ENCODE data around the gene SLC2A2. TPM values are rescaled to one million over a fixed set of nuclear protein-coding genes. Genes with fewer than 3 reads are reported as not detected.

The SLC2A2 gene
- total RNA-seq: not detected
- not detected for polyA plus RNA-seq

DNA sequence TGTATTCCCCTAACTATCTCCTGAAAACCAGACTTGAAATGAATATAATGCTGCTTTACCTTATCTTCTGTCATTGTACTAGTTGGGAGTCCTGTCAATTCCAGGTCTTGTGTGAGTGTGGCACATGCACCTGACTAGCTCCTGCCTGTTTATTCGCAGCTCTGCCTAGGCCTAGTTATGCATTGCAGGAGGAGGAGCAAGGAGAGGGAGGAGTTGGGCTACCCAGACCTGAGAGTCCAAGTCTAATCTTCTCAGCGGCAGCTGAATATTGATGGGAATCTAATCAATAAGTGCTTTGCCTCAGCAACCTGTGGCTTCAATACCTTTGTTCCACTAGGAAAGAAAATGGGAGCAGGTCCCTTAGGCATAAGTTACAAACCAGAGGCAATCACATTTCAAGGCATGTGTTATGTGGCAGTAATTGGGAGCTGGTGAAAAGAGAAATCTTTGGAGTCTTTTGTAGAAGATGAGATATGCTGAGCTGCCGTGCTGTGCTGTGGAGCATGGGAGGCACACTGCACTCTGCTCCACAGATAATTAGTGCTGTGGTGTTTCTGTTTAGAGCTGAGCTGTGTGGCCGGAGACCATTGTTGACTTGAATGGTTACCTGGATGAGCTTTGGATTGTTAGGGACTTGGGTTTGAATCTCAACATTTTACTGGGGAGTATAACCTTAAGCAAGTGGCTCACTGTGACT, at the start of gene SLC2A2:
SLC2A2 (minus strand) TSS at position 124 of the 697 bp plus-strand sequence; CDS start at position 74, 50 bp downstream.
- H3K4me3 ChIP-seq (ENCODE audit: low read length in 2 of 2): no peak within 1 kb of the TSS
- peaks cover 0 to 6% (median 0%) of the 10 kb centered on the region in 4 donors for H3K4me1 Mint-ChIP-seq
- ChIA-PET POLR2A (ENCODE audit: partially characterized antibody) (no interaction called here), CTCF (ENCODE audit: partially characterized antibody) (no interaction called here)
- H3K27ac Mint-ChIP-seq: no peak within 1 kb of the TSS
- no peak for DNase-seq
- no peaks in the 10 kb centered on the region for H3K9me3 Mint-ChIP-seq
- peaks cover 4% of the 10 kb centered on the region for H3K27me3 ChIP-seq (ENCODE audit: insufficient read depth, low read length)
- no peak within 1 kb of the TSS for H3K27ac ChIP-seq (ENCODE audit: low read depth, low read length)
- H3K27me3 Mint-ChIP-seq: peaks cover 5 to 17% of the 10 kb centered on the region in 2 donors
- H3K4me3 Mint-ChIP-seq: peak within 1 kb of the TSS in 1 of 8 donors; percentile 40
- no peaks in the 10 kb centered on the region for H3K9me3 ChIP-seq (ENCODE audit: control insufficient read depth in 1 of 2, low read length in 2 of 2)
- no peaks in the 10 kb centered on the region for H3K36me3 Mint-ChIP-seq
- intact Hi-C loops (cut with micrococcal nuclease): no loop called here
- H3K4me1 ChIP-seq (ENCODE audit: insufficient read depth, low read length): peaks cover 5% of the 10 kb centered on the region
- no peaks in the 10 kb centered on the region for H3K36me3 ChIP-seq (ENCODE audit: insufficient read depth, low read length)

DNA sequence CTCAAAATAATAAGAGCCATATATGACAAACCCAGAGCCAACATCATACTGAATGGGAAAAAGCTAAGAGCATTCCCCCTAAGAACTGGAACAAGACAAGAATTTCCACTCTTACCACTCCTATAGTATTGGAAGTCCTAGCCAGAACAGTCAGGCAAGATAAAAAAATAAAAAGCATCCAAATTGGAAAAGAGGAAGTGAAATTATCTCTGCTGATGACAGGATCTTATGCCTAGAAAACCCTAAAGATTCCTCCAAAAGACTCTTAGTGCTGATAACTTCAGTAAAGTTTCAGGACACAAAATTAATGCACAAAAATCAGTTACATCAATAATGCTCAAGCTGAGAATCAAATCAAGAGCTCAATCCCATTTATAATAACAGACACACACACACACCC, 45.9 kb upstream of the SLC2A2 start:
- no peaks in the 10 kb centered on the region for H3K9me3 Mint-ChIP-seq
- peaks cover 0 to 3% (median 0%) of the 10 kb centered on the region in 4 donors for H3K4me1 Mint-ChIP-seq
- H3K27ac Mint-ChIP-seq: peak overlapping the region in 3 of 7 donors; percentile 7 to 58 (median 42)
- H3K36me3 ChIP-seq (ENCODE audit: insufficient read depth, low read length): peaks cover 40% of the 10 kb centered on the region
- no peak overlapping the region for H3K4me3 Mint-ChIP-seq
- no peaks in the 10 kb centered on the region for H3K9me3 ChIP-seq (ENCODE audit: control insufficient read depth in 1 of 2, low read length in 2 of 2)
- H3K4me3 ChIP-seq (ENCODE audit: low read length in 2 of 2): no peak overlapping the region
- H3K36me3 Mint-ChIP-seq: peaks cover 79 to 82% of the 10 kb centered on the region in 2 donors
- no peaks in the 10 kb centered on the region for H3K4me1 ChIP-seq (ENCODE audit: insufficient read depth, low read length)
- no peak for DNase-seq
- H3K27me3 ChIP-seq (ENCODE audit: insufficient read depth, low read length): no peaks in the 10 kb centered on the region
- intact Hi-C loops (cut with micrococcal nuclease): no loop called here
- no peaks in the 10 kb centered on the region for H3K27me3 Mint-ChIP-seq
- POLR2A ChIA-PET (ENCODE audit: partially characterized antibody): interaction anchor here (0.5 kb wide), 1 partner anchor 1021 kb away, joined by 3 read pairs; no protein-coding TSS in a partner anchor
- CTCF ChIA-PET (ENCODE audit: partially characterized antibody): no interaction called here
- H3K27ac ChIP-seq (ENCODE audit: low read depth, low read length): no peak overlapping the region

DNA sequence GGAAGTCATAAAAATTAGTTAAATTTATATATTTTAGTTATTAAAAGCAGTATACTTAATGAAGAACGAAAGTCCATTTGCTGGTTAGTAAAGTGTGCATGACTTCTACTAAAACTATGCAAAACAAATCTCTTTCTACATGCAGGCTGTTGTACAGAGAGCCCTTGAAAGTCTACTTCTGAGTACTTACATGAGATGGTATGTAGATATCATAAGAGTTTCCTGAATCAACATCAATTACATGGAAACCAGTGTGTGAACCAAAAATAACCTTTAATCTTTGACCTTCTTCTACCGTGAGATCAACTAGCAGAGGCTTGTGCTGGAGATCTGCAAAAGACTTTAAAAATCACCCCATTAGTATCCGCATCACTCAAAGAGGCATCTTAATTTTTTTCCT, 42.1 kb upstream of the SLC2A2 start:
- Mint-ChIP-seq H3K27ac (peak overlapping the region in 1 of 7 donors; percentile 11), H3K27me3 (no peaks in the 10 kb centered on the region), H3K9me3 (no peaks in the 10 kb centered on the region), H3K4me1 (no peaks in the 10 kb centered on the region), H3K4me3 (no peak overlapping the region), H3K36me3 (peaks cover 81 to 88% of the 10 kb centered on the region in 2 donors)
- intact Hi-C loops (cut with micrococcal nuclease): no loop called here
- DNase-seq: no peak
- no peak overlapping the region for H3K4me3 ChIP-seq (ENCODE audit: low read length in 2 of 2)
- ChIA-PET POLR2A (ENCODE audit: partially characterized antibody) (no interaction called here), CTCF (ENCODE audit: partially characterized antibody) (no interaction called here)
- no peaks in the 10 kb centered on the region for H3K9me3 ChIP-seq (ENCODE audit: control insufficient read depth in 1 of 2, low read length in 2 of 2)
- H3K27ac ChIP-seq (ENCODE audit: low read depth, low read length): no peak overlapping the region
- no peaks in the 10 kb centered on the region for H3K27me3 ChIP-seq (ENCODE audit: insufficient read depth, low read length)
- no peaks in the 10 kb centered on the region for H3K4me1 ChIP-seq (ENCODE audit: insufficient read depth, low read length)
- peaks cover 44% of the 10 kb centered on the region for H3K36me3 ChIP-seq (ENCODE audit: insufficient read depth, low read length)

DNA sequence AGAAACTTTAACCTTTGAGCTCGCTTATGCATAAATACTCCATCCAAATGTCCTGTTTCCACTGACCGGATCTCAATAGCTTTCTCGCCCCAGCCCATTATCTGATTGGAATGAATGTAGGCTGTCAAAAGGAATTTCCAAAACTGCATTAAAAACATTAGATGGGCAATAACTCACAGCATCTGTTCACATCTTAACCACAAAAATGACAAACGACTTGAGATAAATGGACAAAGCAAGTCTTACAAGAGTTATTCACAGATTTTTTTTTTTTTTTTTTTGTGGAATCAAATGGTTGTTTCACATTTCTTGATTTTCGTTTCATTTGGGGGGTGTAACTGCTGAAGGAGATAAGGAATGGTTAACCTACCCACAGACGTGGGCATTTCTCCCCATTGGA, 39.7 kb upstream of the SLC2A2 start:
- no peaks in the 10 kb centered on the region for H3K9me3 Mint-ChIP-seq
- intact Hi-C loops (cut with micrococcal nuclease): no loop called here
- no peak overlapping the region for H3K27ac Mint-ChIP-seq
- ChIA-PET CTCF (ENCODE audit: partially characterized antibody) (no interaction called here), POLR2A (ENCODE audit: partially characterized antibody) (no interaction called here)
- H3K4me1 Mint-ChIP-seq: no peaks in the 10 kb centered on the region
- DNase-seq: no peak
- H3K9me3 ChIP-seq (ENCODE audit: control insufficient read depth in 1 of 2, low read length in 2 of 2): no peaks in the 10 kb centered on the region
- no peaks in the 10 kb centered on the region for H3K27me3 ChIP-seq (ENCODE audit: insufficient read depth, low read length)
- no peaks in the 10 kb centered on the region for H3K4me1 ChIP-seq (ENCODE audit: insufficient read depth, low read length)
- no peak overlapping the region for H3K27ac ChIP-seq (ENCODE audit: low read depth, low read length)
- H3K4me3 Mint-ChIP-seq: no peak overlapping the region
- H3K36me3 Mint-ChIP-seq: peaks cover 74 to 86% of the 10 kb centered on the region in 2 donors
- no peak overlapping the region for H3K4me3 ChIP-seq (ENCODE audit: low read length in 2 of 2)
- peaks cover 41% of the 10 kb centered on the region for H3K36me3 ChIP-seq (ENCODE audit: insufficient read depth, low read length)
- no peaks in the 10 kb centered on the region for H3K27me3 Mint-ChIP-seq

DNA sequence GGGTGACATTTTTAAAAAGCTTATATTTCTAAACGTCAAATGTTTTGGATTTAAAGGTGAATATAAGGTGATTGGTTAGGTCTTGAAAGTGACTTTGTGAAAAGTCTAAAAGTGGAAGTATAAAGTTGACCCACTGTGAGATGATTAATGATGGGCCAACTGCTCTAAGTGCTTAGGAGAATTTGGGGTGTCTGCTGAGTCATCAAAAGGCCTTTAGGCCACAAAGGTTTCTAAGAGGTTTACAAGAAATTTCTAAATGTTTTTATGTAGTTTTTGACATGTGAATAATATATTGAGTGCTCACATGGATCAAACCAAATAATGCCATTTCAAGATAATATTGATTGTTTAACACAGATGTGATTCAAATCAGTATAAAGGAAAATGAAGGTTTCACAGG, 39.2 kb upstream of the SLC2A2 start:
- Histone ChIP-seq H3K9me3 (ENCODE audit: control insufficient read depth in 1 of 2, low read length in 2 of 2) (no peaks in the 10 kb centered on the region), H3K36me3 (ENCODE audit: insufficient read depth, low read length) (peaks cover 41% of the 10 kb centered on the region), H3K27me3 (ENCODE audit: insufficient read depth, low read length) (no peaks in the 10 kb centered on the region), H3K4me1 (ENCODE audit: insufficient read depth, low read length) (no peaks in the 10 kb centered on the region), H3K27ac (ENCODE audit: low read depth, low read length) (no peak overlapping the region), H3K4me3 (ENCODE audit: low read length in 2 of 2) (no peak overlapping the region)
- DNase-seq: no peak
- H3K4me3 Mint-ChIP-seq: no peak overlapping the region
- no peaks in the 10 kb centered on the region for H3K4me1 Mint-ChIP-seq
- no peaks in the 10 kb centered on the region for H3K9me3 Mint-ChIP-seq
- ChIA-PET POLR2A (ENCODE audit: partially characterized antibody) (no interaction called here), CTCF (ENCODE audit: partially characterized antibody) (interaction anchor here (1.4 kb wide), 1 partner anchor 16 kb away, joined by 3 read pairs; no protein-coding TSS in a partner anchor)
- peaks cover 70 to 86% of the 10 kb centered on the region in 2 donors for H3K36me3 Mint-ChIP-seq
- intact Hi-C loops (cut with micrococcal nuclease): no loop called here
- H3K27me3 Mint-ChIP-seq: no peaks in the 10 kb centered on the region
- no peak overlapping the region for H3K27ac Mint-ChIP-seq

DNA sequence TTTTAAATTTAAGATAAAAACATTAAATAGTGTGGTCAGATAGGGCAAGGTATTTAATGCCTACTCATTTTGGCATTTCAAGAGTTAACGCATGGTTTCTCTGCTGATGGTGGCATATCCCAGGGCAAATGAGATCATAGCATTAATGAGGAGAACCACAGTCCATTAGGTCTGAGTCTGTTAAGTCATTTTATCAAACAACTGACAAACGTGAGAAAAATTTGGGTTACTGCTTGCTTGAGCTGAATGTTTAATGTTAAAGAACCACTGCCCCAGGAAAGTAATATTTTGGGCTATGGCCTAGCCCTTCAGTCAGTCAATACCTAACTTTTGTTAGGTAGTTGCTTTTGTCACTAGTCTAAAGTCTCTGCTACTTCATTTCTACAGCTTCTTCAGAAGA, 37.9 kb upstream of the SLC2A2 start:
- intact Hi-C loops (cut with micrococcal nuclease): no loop called here
- Mint-ChIP-seq H3K36me3 (peaks cover 57 to 79% of the 10 kb centered on the region in 2 donors), H3K4me1 (no peaks in the 10 kb centered on the region), H3K9me3 (no peaks in the 10 kb centered on the region), H3K27ac (peak overlapping the region in 1 of 7 donors; percentile 19), H3K4me3 (no peak overlapping the region), H3K27me3 (no peaks in the 10 kb centered on the region)
- Histone ChIP-seq H3K36me3 (ENCODE audit: insufficient read depth, low read length) (peaks cover 29% of the 10 kb centered on the region), H3K4me3 (ENCODE audit: low read length in 2 of 2) (no peak overlapping the region), H3K27ac (ENCODE audit: low read depth, low read length) (no peak overlapping the region), H3K9me3 (ENCODE audit: control insufficient read depth in 1 of 2, low read length in 2 of 2) (no peaks in the 10 kb centered on the region), H3K4me1 (ENCODE audit: insufficient read depth, low read length) (no peaks in the 10 kb centered on the region), H3K27me3 (ENCODE audit: insufficient read depth, low read length) (no peaks in the 10 kb centered on the region)
- POLR2A ChIA-PET (ENCODE audit: partially characterized antibody): no interaction called here
- DNase-seq: no peak
- CTCF ChIA-PET (ENCODE audit: partially characterized antibody): interaction anchor here (1.4 kb wide), 1 partner anchor 15 kb away, joined by 3 read pairs; no protein-coding TSS in a partner anchor

DNA sequence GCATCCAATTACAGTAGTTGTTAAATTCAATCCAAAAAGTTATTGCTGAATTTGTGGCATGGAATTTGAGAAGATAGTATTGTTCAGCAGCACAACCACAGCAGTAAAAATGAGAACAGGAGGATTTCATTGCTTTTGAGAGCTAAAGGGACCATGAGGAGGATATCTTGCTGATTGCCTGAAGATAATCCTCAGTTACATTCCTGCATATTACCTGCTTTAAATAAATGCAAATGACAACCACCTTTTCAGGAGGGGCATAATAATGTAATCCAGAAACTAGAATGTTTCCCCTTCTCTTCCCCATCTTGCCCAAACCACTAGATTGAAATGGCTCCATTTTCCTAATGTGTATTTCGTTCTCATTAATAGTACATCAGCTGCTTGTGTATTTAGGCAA, 35.2 kb upstream of the SLC2A2 start:
- no peaks in the 10 kb centered on the region for H3K27me3 ChIP-seq (ENCODE audit: insufficient read depth, low read length)
- H3K4me1 ChIP-seq (ENCODE audit: insufficient read depth, low read length): no peaks in the 10 kb centered on the region
- no peak overlapping the region for H3K27ac ChIP-seq (ENCODE audit: low read depth, low read length)
- Mint-ChIP-seq H3K27ac (peak overlapping the region in 1 of 7 donors; percentile 43), H3K9me3 (no peaks in the 10 kb centered on the region), H3K4me3 (no peak overlapping the region), H3K27me3 (no peaks in the 10 kb centered on the region), H3K4me1 (no peaks in the 10 kb centered on the region), H3K36me3 (peaks cover 40 to 60% of the 10 kb centered on the region in 2 donors)
- H3K9me3 ChIP-seq (ENCODE audit: control insufficient read depth in 1 of 2, low read length in 2 of 2): no peaks in the 10 kb centered on the region
- ChIA-PET POLR2A (ENCODE audit: partially characterized antibody) (no interaction called here), CTCF (ENCODE audit: partially characterized antibody) (no interaction called here)
- peaks cover 17% of the 10 kb centered on the region for H3K36me3 ChIP-seq (ENCODE audit: insufficient read depth, low read length)
- intact Hi-C loops (cut with micrococcal nuclease): no loop called here
- H3K4me3 ChIP-seq (ENCODE audit: low read length in 2 of 2): no peak overlapping the region
- no peak for DNase-seq

All from CD4-positive, alpha-beta memory T cell (primary cell).